ENCODE results near the gene CD28. TPM values are rescaled to one million over a fixed set of nuclear protein-coding genes. Genes with fewer than 3 reads are reported as not detected.
A peak's percentile ranks its signal among the peaks of the same experiment; 100 is the strongest.

Gene CD28
- total and polyA plus RNA-seq, 2 experiments from 2014 or later: 0.11 TPM

DNA sequence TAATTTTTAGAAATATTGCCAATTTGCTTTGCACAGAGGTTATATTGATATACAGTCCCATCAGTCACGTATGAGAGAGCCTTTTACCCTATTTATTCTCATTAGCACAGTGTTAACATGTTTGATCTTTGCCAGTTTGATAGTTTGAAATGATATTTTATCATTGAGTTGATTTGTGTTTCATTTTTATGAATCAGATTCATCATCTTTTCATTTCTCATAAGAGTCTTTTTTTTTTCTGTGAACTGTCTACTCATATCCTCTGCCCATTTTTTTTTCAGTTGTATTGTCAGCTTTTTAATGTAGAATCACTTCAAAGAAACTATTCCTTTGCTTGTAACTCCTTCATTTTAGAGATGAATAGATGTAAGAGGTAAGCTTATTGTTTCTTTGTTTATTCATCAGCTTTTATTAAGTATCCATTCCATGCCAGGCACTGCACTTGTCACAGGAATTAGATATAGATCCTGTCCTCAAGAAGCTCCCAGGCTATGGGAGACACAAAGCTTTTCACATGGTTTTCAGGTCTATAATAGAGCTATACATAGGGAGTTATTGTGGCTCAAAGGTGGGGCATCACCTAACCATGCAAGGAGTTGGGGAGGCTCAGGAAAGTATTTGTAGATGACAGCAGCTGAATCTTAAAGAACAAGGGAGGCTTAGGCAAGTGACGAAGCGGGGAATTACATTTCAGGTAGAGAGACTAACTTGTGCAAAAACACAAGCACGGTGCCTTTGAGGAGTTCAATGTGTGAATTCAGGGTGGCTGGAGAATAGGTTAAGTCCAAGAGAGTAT, 42.1 kb downstream of the CD28 start:
- H3K36me3 ChIP-seq (ENCODE audit: low read depth): no peaks in the 10 kb centered on the region
- DNase-seq: no peak
- no peaks in the 10 kb centered on the region for H3K27me3 ChIP-seq (replicated peaks; ENCODE audit: insufficient read depth)
- H3K4me3 ChIP-seq: no peak overlapping the region
- peaks cover 12% of the 10 kb centered on the region; the same call in 1 of the 2 replicates for H3F3A ChIP-seq (ENCODE audit: insufficient read depth)
- no peaks in the 10 kb centered on the region for H3K9me3 ChIP-seq (ENCODE audit: low read depth)
- no peak overlapping the region for H2AFZ ChIP-seq
- H3K9ac ChIP-seq: no peak overlapping the region
- in situ Hi-C loops (cut with MboI): no loop called here
- no peaks in the 10 kb centered on the region for H3K79me2 ChIP-seq (ENCODE audit: insufficient read depth)
- 96 to 99% methylated on average over 4 of the region's 4 CpGs for WGBS, 2 experiments (ENCODE audit: low coverage in 1 of 2, low lambda C conversion rate in 2 of 2, missing lambda C conversion rate in 2 of 2)
- H3K4me2 ChIP-seq (ENCODE audit: unreplicated experiment): no peak overlapping the region
- H3K27ac ChIP-seq: no peak overlapping the region
- H4K20me1 ChIP-seq (ENCODE audit: insufficient read depth): no peaks in the 10 kb centered on the region
- TF ChIP-seq EZH2 (IDR thresholded peaks at IDR 0.05; ENCODE audit: insufficient read depth, poor library complexity, severe bottlenecking) (no peak), EZH2phosphoT487 (IDR thresholded peaks at IDR 0.05; ENCODE audit: insufficient read depth, low read depth) (no peak)
- no peaks in the 10 kb centered on the region for H3K9me2 ChIP-seq (ENCODE audit: insufficient read depth)
- peaks cover 10% of the 10 kb centered on the region for H3K4me1 ChIP-seq (ENCODE audit: insufficient read depth)

DNA sequence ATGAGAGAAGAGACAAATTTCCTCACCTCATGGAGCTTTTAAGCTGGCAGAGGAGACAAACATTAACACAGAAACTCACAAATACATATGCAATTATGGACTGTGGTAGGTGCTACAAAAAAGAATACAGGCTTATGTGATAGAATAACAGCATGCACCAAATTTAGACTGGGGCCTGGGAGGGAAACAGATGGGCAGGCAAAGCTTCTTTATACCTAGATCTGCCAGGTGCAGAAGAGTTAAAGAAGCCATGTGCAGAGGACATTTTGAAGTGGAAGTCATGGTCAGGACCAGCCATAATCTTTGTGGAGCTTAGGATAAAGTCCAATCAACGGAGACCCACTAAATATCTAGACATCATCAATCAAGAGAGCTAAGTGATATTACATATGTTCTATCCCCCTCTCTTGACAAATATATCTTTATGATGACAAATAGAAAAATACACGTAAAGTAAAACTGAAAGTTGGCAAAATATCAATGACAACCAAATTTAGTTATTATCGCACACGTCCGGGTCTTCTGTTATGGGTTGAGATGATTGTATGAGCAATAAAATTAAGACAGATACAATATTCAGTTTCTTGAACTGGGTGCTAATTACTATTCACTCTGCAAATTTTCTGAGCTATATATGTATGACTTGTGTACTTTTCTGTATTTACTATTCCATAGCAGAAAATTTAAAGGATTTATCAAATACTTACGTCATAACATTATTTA, 44.1 kb downstream of the CD28 start:
- Histone ChIP-seq H3K9me2 (ENCODE audit: insufficient read depth) (no peaks in the 10 kb centered on the region), H3K27me3 (replicated peaks; ENCODE audit: insufficient read depth) (no peaks in the 10 kb centered on the region), H3K9me3 (ENCODE audit: low read depth) (no peaks in the 10 kb centered on the region), H3K27ac (no peak overlapping the region), H3K4me2 (ENCODE audit: unreplicated experiment) (no peak overlapping the region), H4K20me1 (ENCODE audit: insufficient read depth) (no peaks in the 10 kb centered on the region), H3K4me1 (ENCODE audit: insufficient read depth) (no peaks in the 10 kb centered on the region), H2AFZ (no peak overlapping the region), H3K79me2 (ENCODE audit: insufficient read depth) (no peaks in the 10 kb centered on the region), H3K4me3 (no peak overlapping the region), H3K9ac (no peak overlapping the region), H3F3A (ENCODE audit: insufficient read depth) (0 out of 2 replicates have a peak, but pooled peaks cover 4% of the 10 kb centered on the region), H3K36me3 (ENCODE audit: low read depth) (no peaks in the 10 kb centered on the region)
- in situ Hi-C loops (cut with MboI): no loop called here
- TF ChIP-seq EZH2 (IDR thresholded peaks at IDR 0.05; ENCODE audit: insufficient read depth, poor library complexity, severe bottlenecking): no peak
- TF ChIP-seq EZH2phosphoT487 (IDR thresholded peaks at IDR 0.05; ENCODE audit: insufficient read depth, low read depth): no peak
- 92% methylated on average over 6 of the region's 6 CpGs for WGBS, 2 experiments (ENCODE audit: low coverage in 1 of 2, low lambda C conversion rate in 2 of 2, missing lambda C conversion rate in 2 of 2)
- no peak for DNase-seq

GRCh38 chr2:203751685-203752271, 45.3 kb downstream of the CD28 start:
- TF ChIP-seq EZH2phosphoT487 (IDR thresholded peaks at IDR 0.05; ENCODE audit: insufficient read depth, low read depth) (no peak), EZH2 (IDR thresholded peaks at IDR 0.05; ENCODE audit: insufficient read depth, poor library complexity, severe bottlenecking) (no peak)
- H3K4me2 ChIP-seq (ENCODE audit: unreplicated experiment): no peak overlapping the region
- no peaks in the 10 kb centered on the region for H3K79me2 ChIP-seq (ENCODE audit: insufficient read depth)
- in situ Hi-C loops (cut with MboI): no loop called here
- no peak overlapping the region for H3K4me3 ChIP-seq
- no peaks in the 10 kb centered on the region for H3K4me1 ChIP-seq (ENCODE audit: insufficient read depth)
- peak; percentile 44 for DNase-seq
- 55 to 63% methylated on average over 2 of the region's 2 CpGs for WGBS, 2 experiments (ENCODE audit: low coverage in 1 of 2, low lambda C conversion rate in 2 of 2, missing lambda C conversion rate in 2 of 2)
- no peaks in the 10 kb centered on the region for H3K27me3 ChIP-seq (replicated peaks; ENCODE audit: insufficient read depth)
- H3K9me3 ChIP-seq (ENCODE audit: low read depth): no peaks in the 10 kb centered on the region
- no peaks in the 10 kb centered on the region for H4K20me1 ChIP-seq (ENCODE audit: insufficient read depth)
- H3K9me2 ChIP-seq (ENCODE audit: insufficient read depth): no peaks in the 10 kb centered on the region
- no peaks in the 10 kb centered on the region for H3K36me3 ChIP-seq (ENCODE audit: low read depth)
- 0 out of 2 replicates have a peak, but pooled peaks cover 4% of the 10 kb centered on the region for H3F3A ChIP-seq (ENCODE audit: insufficient read depth)
- H2AFZ ChIP-seq: no peak overlapping the region
- H3K27ac ChIP-seq: no peak overlapping the region
- H3K9ac ChIP-seq: no peak overlapping the region

DNA sequence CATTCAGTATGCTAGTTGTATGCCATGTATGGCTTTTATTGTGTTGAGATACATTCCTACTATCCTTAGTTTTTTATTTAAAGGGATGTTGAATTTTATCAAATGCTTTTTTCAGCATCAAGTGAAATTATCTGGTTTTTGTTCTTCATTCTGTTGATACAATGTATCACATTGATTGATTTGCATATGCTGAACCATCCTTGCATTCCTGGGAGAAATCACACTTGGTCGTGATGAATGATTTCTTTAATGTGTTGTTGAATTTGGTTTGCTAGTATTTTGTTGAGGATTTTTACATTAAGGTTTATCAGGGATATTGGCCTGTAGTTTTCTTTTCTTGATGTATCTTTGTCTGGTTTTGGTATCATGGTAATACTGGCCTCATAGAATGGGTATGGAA, 49.7 kb downstream of the CD28 start:
- TF ChIP-seq EZH2phosphoT487 (IDR thresholded peaks at IDR 0.05; ENCODE audit: insufficient read depth, low read depth): no peak
- no peak for TF ChIP-seq EZH2 (IDR thresholded peaks at IDR 0.05; ENCODE audit: insufficient read depth, poor library complexity, severe bottlenecking)
- in situ Hi-C loops (cut with MboI): no loop called here
- no peaks in the 10 kb centered on the region for H3K36me3 ChIP-seq (ENCODE audit: low read depth)
- peaks cover 32% of the 10 kb centered on the region for H3F3A ChIP-seq (ENCODE audit: insufficient read depth)
- H3K4me3 ChIP-seq: no peak overlapping the region
- no peaks in the 10 kb centered on the region for H3K9me3 ChIP-seq (ENCODE audit: low read depth)
- H3K9me2 ChIP-seq (ENCODE audit: insufficient read depth): no peaks in the 10 kb centered on the region
- H3K4me1 ChIP-seq (ENCODE audit: insufficient read depth): peaks cover 26% of the 10 kb centered on the region
- no peaks in the 10 kb centered on the region for H4K20me1 ChIP-seq (ENCODE audit: insufficient read depth)
- DNase-seq: peak; percentile 30
- no peaks in the 10 kb centered on the region for H3K27me3 ChIP-seq (replicated peaks; ENCODE audit: insufficient read depth)
- no peak overlapping the region for H3K9ac ChIP-seq
- H3K4me2 ChIP-seq (ENCODE audit: unreplicated experiment): no peak overlapping the region
- 87 to 88% methylated on average over 1 of the region's 1 CpG for WGBS, 2 experiments (ENCODE audit: low coverage in 1 of 2, low lambda C conversion rate in 2 of 2, missing lambda C conversion rate in 2 of 2)
- no peak overlapping the region for H2AFZ ChIP-seq
- H3K79me2 ChIP-seq (ENCODE audit: insufficient read depth): no peaks in the 10 kb centered on the region
- H3K27ac ChIP-seq: no peak overlapping the region

All from GM23248 (cell line).